ENCODE results near the gene CMA1. TPM values are rescaled to one million over a fixed set of nuclear protein-coding genes. Genes with fewer than 3 reads are reported as not detected.
A peak's percentile ranks its signal among the peaks of the same experiment; 100 is the strongest.
"Not testable (repeated sequence)": the region's sequence is repeated elsewhere in the genome, so short reads cannot be mapped to it uniquely, and the experiment has no call there.

CMA1 gene
- total RNA-seq, 1 donor from 2014 or later = not detected

- DNase-seq (ENCODE audit: low read depth, low spot score) = not testable (repeated sequence)
Measured at GRCh38 chr14:24470450-24470849, 37.6 kb downstream of the CMA1 start.

- DNase-seq (ENCODE audit: low read depth, low spot score) = no peak
Measured at GRCh38 chr14:24465805-24466204, 42.3 kb downstream of the CMA1 start.

GRCh38 chr14:24465368-24465767, 42.7 kb downstream of the CMA1 start:
- no peak for DNase-seq (ENCODE audit: low read depth, low spot score)

- no peak for DNase-seq (ENCODE audit: low read depth, low spot score)
Measured at GRCh38 chr14:24463884-24464785, 43.9 kb downstream of the CMA1 start.

GRCh38 chr14:24463017-24463883, 44.8 kb downstream of the CMA1 start:
- DNase-seq (ENCODE audit: low read depth, low spot score) = no peak

GRCh38 chr14:24461336-24461735, 46.7 kb downstream of the CMA1 start:
- DNase-seq (ENCODE audit: low read depth, low spot score) = no peak

GRCh38 chr14:24459331-24459730, 48.7 kb downstream of the CMA1 start:
- DNase-seq (ENCODE audit: low read depth, low spot score) = no peak

- DNase-seq (ENCODE audit: low read depth, low spot score) = peak; percentile 48
Measured at GRCh38 chr14:24458736-24459135, 49.3 kb downstream of the CMA1 start.

GRCh38 chr14:24456980-24457379, 51.1 kb downstream of the CMA1 start:
- no peak for DNase-seq (ENCODE audit: low read depth, low spot score)

Other genes starting within 250 kb of the CMA1 start
- 0.40 and 0.74 TPM in 2 replicates for gene TGM1, start 245.1 kb downstream of the CMA1 start, total RNA-seq
- 21.0 and 21.6 TPM in 2 replicates for gene RABGGTA, start 236.7 kb downstream of the CMA1 start, total RNA-seq
- gene DHRS1, start 208.5 kb downstream of the CMA1 start, total RNA-seq = 6.4 and 12.7 TPM in 2 replicates
- gene NOP9, start 208.4 kb downstream of the CMA1 start, total RNA-seq = 31.3 and 41.3 TPM in 2 replicates
- gene CIDEB, start 200.3 kb downstream of the CMA1 start, total RNA-seq = 1.1 and 2.8 TPM in 2 replicates
- 3.6 and 4.2 TPM in 2 replicates for gene LTB4R2, start 198.1 kb downstream of the CMA1 start, total RNA-seq
- gene LTB4R, start 196.8 kb downstream of the CMA1 start, total RNA-seq = 1.9 and 2.6 TPM in 2 replicates
- gene ADCY4, start 173.2 kb downstream of the CMA1 start, total RNA-seq = 36.3 and 41.8 TPM in 2 replicates
- 3.7 and 3.9 TPM in 2 replicates for gene RIPK3, start 168.3 kb downstream of the CMA1 start, total RNA-seq
- 16.1 and 19.1 TPM in 2 replicates for gene NFATC4, start 140.1 kb downstream of the CMA1 start, total RNA-seq
- 9.8 and 10.5 TPM in 2 replicates for gene NYNRIN, start 109.3 kb downstream of the CMA1 start, total RNA-seq
- gene CBLN3, start 78.6 kb downstream of the CMA1 start, total RNA-seq = 0.86 and 1.8 TPM in 2 replicates
- gene KHNYN, start 78.3 kb downstream of the CMA1 start, total RNA-seq = 53.9 and 72.1 TPM in 2 replicates
- 10.4 TPM in 2 replicates for gene SDR39U1, start 65.5 kb downstream of the CMA1 start, total RNA-seq
- gene CTSG, start 68.0 kb upstream of the CMA1 start, total RNA-seq = not detected in 2 replicates
- gene GZMH, start 101.4 kb upstream of the CMA1 start, total RNA-seq = not detected in 2 replicates
- not detected in 2 replicates for gene GZMB, start 125.9 kb upstream of the CMA1 start, total RNA-seq

Data from pulmonary artery endothelial cell (primary cell).